Measurements from ENCODE around the gene ZNF672. TPM values are rescaled to one million over a fixed set of nuclear protein-coding genes. Genes with fewer than 3 reads are reported as not detected.
A peak's percentile ranks its signal among the peaks of the same experiment; 100 is the strongest.

Gene ZNF672
- total and polyA plus RNA-seq, 2 of the 13 experiments (the other 11 are each of a cell fraction or from before 2014, with no cell fraction given), result 17.2 to 22.9 TPM

GRCh38 chr1:248857749-248858095 is 19.7 kb downstream of the ZNF672 start:
- Histone ChIP-seq H3K9me3 (ENCODE audit: low read length) (no peaks in the 10 kb centered on the region), H2AFZ (ENCODE audit: low read length) (no peak overlapping the region), H3K9ac (ENCODE audit: insufficient read depth, low read depth, low read length) (peak overlapping the region; percentile 87), H4K20me1 (ENCODE audit: insufficient read depth, low read length) (no peaks in the 10 kb centered on the region), H3K4me2 (ENCODE audit: low read depth, low read length) (peak overlapping the region; percentile 97), H3K4me3 (replicated peaks in 1 of 3; ENCODE audit: insufficient read depth in 1 of 3, low read depth in 2 of 3, low read length in 3 of 3) (peak overlapping the region; percentile 62 to 87 (median 83)), H3K4me1 (ENCODE audit: insufficient read depth, low read length) (peaks cover 42% of the 10 kb centered on the region), H3K36me3 (replicated peaks in 1 of 2; ENCODE audit: control insufficient read depth in 1 of 2, insufficient read depth in 2 of 2, low read length in 2 of 2) (peaks cover 10 to 36% of the 10 kb centered on the region in 2 experiments), H3K79me2 (ENCODE audit: insufficient read depth, low read length) (peaks cover 18% of the 10 kb centered on the region), H3K27ac (ENCODE audit: extremely low read length, insufficient read depth, low read length) (peak overlapping the region; percentile 79), H3K27me3 (ENCODE audit: control insufficient read depth in 1 of 2, insufficient read depth in 2 of 2, low read length in 2 of 2) (no peaks in the 10 kb centered on the region; a peak in 1 of 5 replicates)
- DNase-seq (ENCODE audit: low spot score) (no peak), ATAC-seq (peak; percentile 6), FAIRE-seq (no peak)
- ChIA-PET CTCF (ENCODE audit: low intra/inter-chr PET ratio, low total read pairs) (interaction anchor here (1.0 kb wide), 1 partner anchor 16 kb away, joined by 3 read pairs; no protein-coding TSS in a partner anchor), POLR2A (interaction anchor here (2.2 to 3.5 kb wide), 4 partner anchors 15 to 31 kb away, joined by 11 to 83 read pairs (median 44); partner anchors contain the start of genes SH3BP5L and ZNF672)
- no TSS peak for BruUV-seq (replicated peaks)
- WGBS (ENCODE audit: low lambda C conversion rate), result 20% methylated on average over 4 of the region's 4 CpGs
- intact Hi-C loops (cut with micrococcal nuclease; ENCODE audit: unreplicated experiment) (loop anchor here (2.0 kb wide), 1 partner anchor 49 kb away; the partner anchor contains the start of gene PGBD2), in situ Hi-C loops (cut with HindIII; ENCODE audit: extremely low pct_ligation_motif_present, low pct_unique_long_range_greater_than_20kb) (no loop called here)
- TF ChIP-seq KAT7 (CRISPR knock-in tag; IDR thresholded peaks at IDR 0.05; ENCODE audit: borderline replicate concordance) (no peak), ZNF780A (CRISPR knock-in tag; IDR thresholded peaks at IDR 0.05) (no peak), ZNF33B (CRISPR knock-in tag; IDR thresholded peaks at IDR 0.05) (no peak), NPAS2 (CRISPR knock-in tag; IDR thresholded peaks at IDR 0.05; ENCODE audit: borderline replicate concordance) (no peak), TBX3 (IDR thresholded peaks at IDR 0.05; ENCODE audit: borderline replicate concordance) (no peak), NFKBIZ (CRISPR knock-in tag; IDR thresholded peaks at IDR 0.05) (no peak), RCOR2 (CRISPR knock-in tag; IDR thresholded peaks at IDR 0.05) (no peak), BCL3 (CRISPR knock-in tag; IDR thresholded peaks at IDR 0.05) (no peak), ZNF10 (CRISPR knock-in tag; IDR thresholded peaks at IDR 0.05; ENCODE audit: borderline replicate concordance, low read depth) (0 out of 2 replicates have a peak, but pooled peaks have one; percentile 19), ZNF230 (CRISPR knock-in tag; IDR thresholded peaks at IDR 0.05) (no peak), SP5 (CRISPR knock-in tag; IDR thresholded peaks at IDR 0.05; ENCODE audit: borderline replicate concordance, low read depth) (no peak), ZNF83 (CRISPR knock-in tag; IDR thresholded peaks at IDR 0.05; ENCODE audit: borderline replicate concordance) (no peak), ERF (CRISPR knock-in tag; IDR thresholded peaks at IDR 0.05) (peak; percentile 6; the same call in 1 of the 2 replicates), ZNF878 (CRISPR knock-in tag; IDR thresholded peaks at IDR 0.05) (no peak; the same call in 1 of the 2 replicates), ZNF12 (CRISPR knock-in tag; IDR thresholded peaks at IDR 0.05) (no peak), ZBTB7A (CRISPR knock-in tag; IDR thresholded peaks at IDR 0.05) (no peak)
- TF ChIP-seq, protein P1, sequence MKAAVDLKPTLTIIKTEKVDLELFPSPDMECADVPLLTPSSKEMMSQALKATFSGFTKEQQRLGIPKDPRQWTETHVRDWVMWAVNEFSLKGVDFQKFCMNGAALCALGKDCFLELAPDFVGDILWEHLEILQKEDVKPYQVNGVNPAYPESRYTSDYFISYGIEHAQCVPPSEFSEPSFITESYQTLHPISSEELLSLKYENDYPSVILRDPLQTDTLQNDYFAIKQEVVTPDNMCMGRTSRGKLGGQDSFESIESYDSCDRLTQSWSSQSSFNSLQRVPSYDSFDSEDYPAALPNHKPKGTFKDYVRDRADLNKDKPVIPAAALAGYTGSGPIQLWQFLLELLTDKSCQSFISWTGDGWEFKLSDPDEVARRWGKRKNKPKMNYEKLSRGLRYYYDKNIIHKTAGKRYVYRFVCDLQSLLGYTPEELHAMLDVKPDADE (CRISPR knock-in tag; IDR thresholded peaks at IDR 0.05), result no peak
- TF ChIP-seq, protein P2, sequence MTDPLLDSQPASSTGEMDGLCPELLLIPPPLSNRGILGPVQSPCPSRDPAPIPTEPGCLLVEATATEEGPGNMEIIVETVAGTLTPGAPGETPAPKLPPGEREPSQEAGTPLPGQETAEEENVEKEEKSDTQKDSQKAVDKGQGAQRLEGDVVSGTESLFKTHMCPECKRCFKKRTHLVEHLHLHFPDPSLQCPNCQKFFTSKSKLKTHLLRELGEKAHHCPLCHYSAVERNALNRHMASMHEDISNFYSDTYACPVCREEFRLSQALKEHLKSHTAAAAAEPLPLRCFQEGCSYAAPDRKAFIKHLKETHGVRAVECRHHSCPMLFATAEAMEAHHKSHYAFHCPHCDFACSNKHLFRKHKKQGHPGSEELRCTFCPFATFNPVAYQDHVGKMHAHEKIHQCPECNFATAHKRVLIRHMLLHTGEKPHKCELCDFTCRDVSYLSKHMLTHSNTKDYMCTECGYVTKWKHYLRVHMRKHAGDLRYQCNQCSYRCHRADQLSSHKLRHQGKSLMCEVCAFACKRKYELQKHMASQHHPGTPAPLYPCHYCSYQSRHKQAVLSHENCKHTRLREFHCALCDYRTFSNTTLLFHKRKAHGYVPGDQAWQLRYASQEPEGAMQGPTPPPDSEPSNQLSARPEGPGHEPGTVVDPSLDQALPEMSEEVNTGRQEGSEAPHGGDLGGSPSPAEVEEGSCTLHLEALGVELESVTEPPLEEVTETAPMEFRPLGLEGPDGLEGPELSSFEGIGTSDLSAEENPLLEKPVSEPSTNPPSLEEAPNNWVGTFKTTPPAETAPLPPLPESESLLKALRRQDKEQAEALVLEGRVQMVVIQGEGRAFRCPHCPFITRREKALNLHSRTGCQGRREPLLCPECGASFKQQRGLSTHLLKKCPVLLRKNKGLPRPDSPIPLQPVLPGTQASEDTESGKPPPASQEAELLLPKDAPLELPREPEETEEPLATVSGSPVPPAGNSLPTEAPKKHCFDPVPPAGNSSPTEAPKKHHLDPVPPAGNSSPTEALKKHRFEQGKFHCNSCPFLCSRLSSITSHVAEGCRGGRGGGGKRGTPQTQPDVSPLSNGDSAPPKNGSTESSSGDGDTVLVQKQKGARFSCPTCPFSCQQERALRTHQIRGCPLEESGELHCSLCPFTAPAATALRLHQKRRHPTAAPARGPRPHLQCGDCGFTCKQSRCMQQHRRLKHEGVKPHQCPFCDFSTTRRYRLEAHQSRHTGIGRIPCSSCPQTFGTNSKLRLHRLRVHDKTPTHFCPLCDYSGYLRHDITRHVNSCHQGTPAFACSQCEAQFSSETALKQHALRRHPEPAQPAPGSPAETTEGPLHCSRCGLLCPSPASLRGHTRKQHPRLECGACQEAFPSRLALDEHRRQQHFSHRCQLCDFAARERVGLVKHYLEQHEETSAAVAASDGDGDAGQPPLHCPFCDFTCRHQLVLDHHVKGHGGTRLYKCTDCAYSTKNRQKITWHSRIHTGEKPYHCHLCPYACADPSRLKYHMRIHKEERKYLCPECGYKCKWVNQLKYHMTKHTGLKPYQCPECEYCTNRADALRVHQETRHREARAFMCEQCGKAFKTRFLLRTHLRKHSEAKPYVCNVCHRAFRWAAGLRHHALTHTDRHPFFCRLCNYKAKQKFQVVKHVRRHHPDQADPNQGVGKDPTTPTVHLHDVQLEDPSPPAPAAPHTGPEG (CRISPR knock-in tag; IDR thresholded peaks at IDR 0.05), result 0 out of 2 replicates have a peak, but pooled peaks have one; percentile 15

Data from HepG2 (cell line).